ENCODE results near the gene FAM3C. TPM values are rescaled to one million over a fixed set of nuclear protein-coding genes. Genes with fewer than 3 reads are reported as not detected.

The FAM3C gene
- total RNA-seq, 1 donor from 2014 or later, result 42.6 TPM

GRCh38 chr7:121372376-121373010 lies 23.6 kb downstream of the FAM3C start:
- FAIRE-seq (no peak), DNase-seq (ENCODE audit: low read depth) (no peak)
- Histone ChIP-seq H3K36me3 (ENCODE audit: control insufficient read depth, insufficient read depth, low read length) (peaks cover 2% of the 10 kb centered on the region), H3K27me3 (ENCODE audit: control insufficient read depth, insufficient read depth, low read length) (no peaks in the 10 kb centered on the region), H3K4me3 (ENCODE audit: low read depth, low read length) (no peak overlapping the region)
- no peak for TF ChIP-seq CTCF (IDR thresholded peaks at IDR 0.05; ENCODE audit: insufficient read depth, low read length, severe bottlenecking)

GRCh38 chr7:121371883-121372282 lies 24.2 kb downstream of the FAM3C start:
- no peak for TF ChIP-seq CTCF (IDR thresholded peaks at IDR 0.05; ENCODE audit: insufficient read depth, low read length, severe bottlenecking)
- H3K36me3 ChIP-seq (ENCODE audit: control insufficient read depth, insufficient read depth, low read length), result peaks cover 2% of the 10 kb centered on the region
- DNase-seq (ENCODE audit: low read depth) (no peak), FAIRE-seq (no peak)
- H3K27me3 ChIP-seq (ENCODE audit: control insufficient read depth, insufficient read depth, low read length), result no peaks in the 10 kb centered on the region
- H3K4me3 ChIP-seq (ENCODE audit: low read depth, low read length), result no peak overlapping the region

- DNase-seq (ENCODE audit: low read depth) (no peak), FAIRE-seq (no peak)
- no peak for TF ChIP-seq CTCF (IDR thresholded peaks at IDR 0.05; ENCODE audit: insufficient read depth, low read length, severe bottlenecking)
- H3K36me3 ChIP-seq (ENCODE audit: control insufficient read depth, insufficient read depth, low read length), result no peaks in the 10 kb centered on the region
- H3K27me3 ChIP-seq (ENCODE audit: control insufficient read depth, insufficient read depth, low read length), result no peaks in the 10 kb centered on the region
- no peak overlapping the region for H3K4me3 ChIP-seq (ENCODE audit: low read depth, low read length)
Measured at GRCh38 chr7:121371367-121371766, 24.7 kb downstream of the FAM3C start.

- no peaks in the 10 kb centered on the region for H3K36me3 ChIP-seq (ENCODE audit: control insufficient read depth, insufficient read depth, low read length)
- no peak for DNase-seq (ENCODE audit: low read depth)
- no peak for TF ChIP-seq CTCF (IDR thresholded peaks at IDR 0.05; ENCODE audit: insufficient read depth, low read length, severe bottlenecking)
- H3K27me3 ChIP-seq (ENCODE audit: control insufficient read depth, insufficient read depth, low read length), result no peaks in the 10 kb centered on the region
- H3K4me3 ChIP-seq (ENCODE audit: low read depth, low read length), result no peak overlapping the region
- no peak for FAIRE-seq
Measured at GRCh38 chr7:121369462-121369861, 26.6 kb downstream of the FAM3C start.

- DNase-seq (ENCODE audit: low read depth) (peak; percentile 47), FAIRE-seq (no peak)
- Histone ChIP-seq H3K27me3 (ENCODE audit: control insufficient read depth, insufficient read depth, low read length) (no peaks in the 10 kb centered on the region), H3K4me3 (ENCODE audit: low read depth, low read length) (no peak overlapping the region), H3K36me3 (ENCODE audit: control insufficient read depth, insufficient read depth, low read length) (no peaks in the 10 kb centered on the region)
- peak; percentile 49 for TF ChIP-seq CTCF (IDR thresholded peaks at IDR 0.05; ENCODE audit: insufficient read depth, low read length, severe bottlenecking)
Measured at GRCh38 chr7:121366852-121367431, 29.2 kb downstream of the FAM3C start.

- no peaks in the 10 kb centered on the region for H3K36me3 ChIP-seq (ENCODE audit: control insufficient read depth, insufficient read depth, low read length)
- TF ChIP-seq CTCF (IDR thresholded peaks at IDR 0.05; ENCODE audit: insufficient read depth, low read length, severe bottlenecking), result no peak
- no peak overlapping the region for H3K4me3 ChIP-seq (ENCODE audit: low read depth, low read length)
- DNase-seq (ENCODE audit: low read depth), result no peak
- H3K27me3 ChIP-seq (ENCODE audit: control insufficient read depth, insufficient read depth, low read length), result no peaks in the 10 kb centered on the region
- FAIRE-seq, result no peak
Measured at GRCh38 chr7:121360564-121360963, 35.5 kb downstream of the FAM3C start.
